GM12874 (cell line): ENCODE measurements around the gene THRB.

Experiments
- CTCF ChIP-seq: IDR thresholded peaks from 2 replicates; pipeline ENCODE4 v1.5.1; 2011; ENCODE audit warnings: low read depth, mild to moderate bottlenecking, control low read depth, low read length, moderate library complexity; ENCODE audit not compliant: insufficient read depth

Gene THRB

GRCh38 chr3:24485511-24485910 lies 9.1 kb downstream of the THRB start:
- no peak for TF ChIP-seq CTCF

- TF ChIP-seq CTCF, result no peak
Observed at GRCh38 chr3:24483873-24484272, 10.8 kb downstream of the THRB start.

- no peak for TF ChIP-seq CTCF
Observed at GRCh38 chr3:24482096-24482705, 12.4 kb downstream of the THRB start.

- TF ChIP-seq CTCF, result no peak
Observed at GRCh38 chr3:24481193-24481592, 13.5 kb downstream of the THRB start.

- TF ChIP-seq CTCF, result no peak
Observed at GRCh38 chr3:24480497-24480896, 14.2 kb downstream of the THRB start.

GRCh38 chr3:24479816-24480215 lies 14.8 kb downstream of the THRB start:
- no peak for TF ChIP-seq CTCF

GRCh38 chr3:24476871-24477656 lies 17.6 kb downstream of the THRB start:
- no peak for TF ChIP-seq CTCF
